Measurements from ENCODE around the gene LRRC70. TPM values are rescaled to one million over a fixed set of nuclear protein-coding genes. Genes with fewer than 3 reads are reported as not detected.

Gene LRRC70
- total RNA-seq = 1 to 10 TPM in 1 of 4 donors, under 1 TPM in 2, not detected in 1; 0.13 to 1.4 (median 0.80) TPM

GRCh38 chr5:62578540-62578939 is at the start of gene LRRC70:
LRRC70 (plus strand) TSS chr5:62578819; CDS start chr5:62579439, 620 bp downstream.
- Histone ChIP-seq H3K4me1 (peaks cover 0 to 4% of the 10 kb centered on the region in 2 donors), H3K36me3 (no peaks in the 10 kb centered on the region), H3K27me3 (no peaks in the 10 kb centered on the region), H3K27ac (no peak within 1 kb of the TSS), H3K4me3 (no peak within 1 kb of the TSS), H3K9me3 (no peaks in the 10 kb centered on the region)
- TF ChIP-seq POLR2A (IDR thresholded peaks at IDR 0.05) (no peak), CTCF (IDR thresholded peaks at IDR 0.05 in 4 of 5, conservative IDR thresholded peaks at IDR 0.05 in 1 of 5) (no peak)
- in situ Hi-C loops (cut with MboI; ENCODE audit: low sequenced_read_pairs in 4 of 4) (no loop called here), intact Hi-C loops (cut with DNase I; ENCODE audit: low total_unique reads) (no loop called here)
- ATAC-seq (no peak), DNase-seq (no peak)

DNA sequence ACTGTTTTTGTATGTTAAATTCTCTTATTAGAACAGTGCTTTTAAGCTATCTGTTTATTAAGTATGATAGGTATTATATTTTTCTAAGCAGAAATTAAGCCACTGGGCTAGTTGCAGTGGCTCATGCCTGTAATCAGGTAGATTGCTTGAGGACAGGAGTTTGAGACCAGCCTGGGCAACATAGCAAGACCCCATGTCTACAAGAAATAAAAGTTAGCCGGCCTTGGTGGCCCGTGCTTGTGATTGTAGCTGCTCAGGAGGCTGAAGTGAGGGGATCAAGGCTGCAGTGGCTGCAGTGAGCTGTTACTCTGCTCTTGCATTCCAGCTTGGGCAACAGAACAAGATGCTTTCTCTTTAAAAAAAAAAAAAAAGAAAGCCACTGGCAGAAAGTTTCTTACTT is 45.0 kb upstream of the LRRC70 start:
- in situ Hi-C loops (cut with MboI; ENCODE audit: low sequenced_read_pairs in 4 of 4) (no loop called here), intact Hi-C loops (cut with DNase I; ENCODE audit: low total_unique reads) (no loop called here)
- no peak overlapping the region for H3K27ac ChIP-seq
- no peak for DNase-seq
- H3K9me3 ChIP-seq = no peaks in the 10 kb centered on the region
- no peaks in the 10 kb centered on the region for H3K27me3 ChIP-seq
- H3K36me3 ChIP-seq = peaks cover 0 to 26% of the 10 kb centered on the region in 2 donors
- no peaks in the 10 kb centered on the region for H3K4me1 ChIP-seq
- no peak for TF ChIP-seq POLR2A (IDR thresholded peaks at IDR 0.05)
- no peak for TF ChIP-seq CTCF (IDR thresholded peaks at IDR 0.05 in 4 of 5, conservative IDR thresholded peaks at IDR 0.05 in 1 of 5)
- ATAC-seq = no peak
- H3K4me3 ChIP-seq = no peak overlapping the region

GRCh38 chr5:62534461-62535236 is 44.0 kb upstream of the LRRC70 start:
- intact Hi-C loops (cut with DNase I; ENCODE audit: low total_unique reads) = loop anchor here (2.0 kb wide), 1 partner anchor 26 kb away; no protein-coding TSS in a partner anchor
- no peaks in the 10 kb centered on the region for H3K27me3 ChIP-seq
- no peak for DNase-seq
- no peaks in the 10 kb centered on the region for H3K4me1 ChIP-seq
- no peaks in the 10 kb centered on the region for H3K9me3 ChIP-seq
- no peak for ATAC-seq
- H3K27ac ChIP-seq = no peak overlapping the region
- no peak for TF ChIP-seq CTCF (IDR thresholded peaks at IDR 0.05 in 4 of 5, conservative IDR thresholded peaks at IDR 0.05 in 1 of 5)
- no peak for TF ChIP-seq POLR2A (IDR thresholded peaks at IDR 0.05)
- H3K4me3 ChIP-seq = no peak overlapping the region
- in situ Hi-C loops (cut with MboI; ENCODE audit: low sequenced_read_pairs in 4 of 4) = no loop called here
- peaks cover 0 to 26% of the 10 kb centered on the region in 2 donors for H3K36me3 ChIP-seq

DNA sequence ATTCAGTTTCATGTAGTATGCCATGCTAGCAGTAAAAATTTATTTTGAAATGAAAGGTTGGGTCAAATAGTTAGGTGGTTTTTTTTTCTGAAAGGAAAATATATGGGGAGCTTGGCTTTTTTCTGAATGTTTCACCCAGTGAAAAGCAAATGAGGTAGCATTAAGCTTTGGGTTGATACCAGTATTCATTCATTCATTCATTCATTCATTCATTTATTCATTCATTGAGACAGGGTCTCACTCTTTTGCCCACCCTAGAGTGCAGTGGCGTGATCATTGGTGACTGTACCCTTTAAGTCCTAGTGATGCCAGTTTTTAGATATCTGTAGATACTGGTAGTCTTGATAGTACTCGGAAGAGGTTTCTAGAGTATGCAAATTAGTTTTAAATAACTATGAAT is 42.4 kb upstream of the LRRC70 start:
- Histone ChIP-seq H3K9me3 (no peaks in the 10 kb centered on the region), H3K36me3 (peaks cover 0 to 16% of the 10 kb centered on the region in 2 donors), H3K27me3 (no peaks in the 10 kb centered on the region), H3K4me3 (no peak overlapping the region), H3K4me1 (no peaks in the 10 kb centered on the region), H3K27ac (no peak overlapping the region)
- ATAC-seq = no peak
- intact Hi-C loops (cut with DNase I; ENCODE audit: low total_unique reads) (no loop called here), in situ Hi-C loops (cut with MboI; ENCODE audit: low sequenced_read_pairs in 4 of 4) (no loop called here)
- DNase-seq = no peak
- TF ChIP-seq CTCF (IDR thresholded peaks at IDR 0.05 in 4 of 5, conservative IDR thresholded peaks at IDR 0.05 in 1 of 5) = no peak
- TF ChIP-seq POLR2A (IDR thresholded peaks at IDR 0.05) = no peak

Data from gastrocnemius medialis (tissue), 4 donors.